GM10266 (cell line): ENCODE results near the gene KLK13.
A peak's percentile ranks its signal among the peaks of the same experiment; 100 is the strongest.

Experiments used
- DNase-seq: peaks from one replicate; pipeline ENCODE4 v3.0.0; 2012; ENCODE audit errors: extremely low spot score
- CTCF ChIP-seq: IDR thresholded peaks from 2 replicates; pipeline ENCODE4 v1.5.1; 2012; ENCODE audit warnings: mild to moderate bottlenecking, low read depth; ENCODE audit not compliant: control insufficient read depth, insufficient read depth; ENCODE audit errors: missing control alignments

Gene KLK13

DNA sequence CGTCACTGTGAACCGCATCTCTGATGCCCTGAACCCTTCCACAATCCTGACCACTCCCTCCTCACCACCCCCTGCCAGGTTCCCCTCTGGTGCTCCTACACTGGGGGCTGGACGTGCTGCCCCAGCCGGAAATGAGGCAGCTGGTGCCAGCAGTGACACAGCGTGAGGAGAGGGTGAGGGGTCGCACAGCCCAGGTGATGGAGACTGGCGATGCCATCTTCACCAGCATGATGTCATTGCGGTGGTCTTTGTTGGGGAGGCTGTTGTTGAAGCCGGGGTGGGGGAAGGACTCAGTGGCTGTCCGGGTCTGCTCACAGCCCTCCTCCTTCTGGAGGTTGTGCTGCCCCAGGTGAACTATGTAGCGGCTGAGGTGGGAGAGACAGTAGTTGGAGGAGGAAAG lies 40.9 kb downstream of the KLK13 start:
- TF ChIP-seq CTCF = no peak
- no peak for DNase-seq

DNA sequence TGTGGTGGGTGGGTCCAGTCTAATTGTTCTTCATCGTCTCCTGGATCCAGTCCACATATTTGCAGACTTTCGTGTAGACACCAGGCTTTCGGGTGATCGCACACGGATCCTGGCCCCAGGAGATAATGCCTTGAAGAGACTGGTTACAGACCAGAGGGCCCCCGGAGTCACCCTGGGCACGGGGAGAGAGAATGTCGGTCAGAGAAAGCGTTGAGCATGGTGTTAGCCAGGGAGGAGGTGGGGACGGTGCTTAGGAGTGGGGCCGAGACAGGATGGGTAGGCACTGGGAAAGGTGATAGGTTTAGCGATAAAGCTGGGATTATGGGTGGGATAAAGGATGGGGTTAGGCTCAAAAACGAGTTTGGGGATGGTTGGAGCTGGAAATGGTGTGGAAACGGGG lies 42.4 kb downstream of the KLK13 start:
- DNase-seq = no peak
- no peak for TF ChIP-seq CTCF

- no peak for DNase-seq
- TF ChIP-seq CTCF = peak; percentile 59
Observed at GRCh38 chr19:51020988-51021651, 43.8 kb downstream of the KLK13 start.

DNA sequence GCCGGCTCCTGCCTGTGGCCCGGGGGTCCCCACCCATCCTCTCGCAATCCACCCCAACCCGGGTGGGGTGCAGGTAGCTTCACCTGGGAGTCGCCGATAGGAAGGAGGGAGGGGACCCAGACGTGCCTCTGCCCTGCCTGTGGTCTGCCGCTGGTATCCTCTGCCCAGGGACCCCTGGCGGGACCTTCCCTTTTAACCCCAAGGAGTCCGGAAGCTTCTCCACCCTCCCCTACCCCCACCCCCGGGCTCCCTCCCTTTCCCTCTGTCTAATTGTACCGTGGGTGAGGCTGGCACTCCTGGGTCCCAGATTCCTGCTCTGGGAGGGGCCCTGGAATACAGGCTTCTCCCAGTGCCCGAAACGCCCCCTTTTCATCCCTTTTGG lies 45.4 kb downstream of the KLK13 start, which contains the start of gene KLK10:
TSS of gene KLK10 (minus strand) at position 166 of the 382 bp plus-strand sequence. CDS start 579 bp downstream, outside the sequence.
- DNase-seq = no peak

GRCh38 chr19:51018745-51019543 lies 45.9 kb downstream of the KLK13 start:
- no peak for TF ChIP-seq CTCF
- no peak for DNase-seq

More for the DNA sequence above, 45.4 kb downstream of the KLK13 start, which contains the start of gene KLK10:
- no peak for TF ChIP-seq CTCF

DNA sequence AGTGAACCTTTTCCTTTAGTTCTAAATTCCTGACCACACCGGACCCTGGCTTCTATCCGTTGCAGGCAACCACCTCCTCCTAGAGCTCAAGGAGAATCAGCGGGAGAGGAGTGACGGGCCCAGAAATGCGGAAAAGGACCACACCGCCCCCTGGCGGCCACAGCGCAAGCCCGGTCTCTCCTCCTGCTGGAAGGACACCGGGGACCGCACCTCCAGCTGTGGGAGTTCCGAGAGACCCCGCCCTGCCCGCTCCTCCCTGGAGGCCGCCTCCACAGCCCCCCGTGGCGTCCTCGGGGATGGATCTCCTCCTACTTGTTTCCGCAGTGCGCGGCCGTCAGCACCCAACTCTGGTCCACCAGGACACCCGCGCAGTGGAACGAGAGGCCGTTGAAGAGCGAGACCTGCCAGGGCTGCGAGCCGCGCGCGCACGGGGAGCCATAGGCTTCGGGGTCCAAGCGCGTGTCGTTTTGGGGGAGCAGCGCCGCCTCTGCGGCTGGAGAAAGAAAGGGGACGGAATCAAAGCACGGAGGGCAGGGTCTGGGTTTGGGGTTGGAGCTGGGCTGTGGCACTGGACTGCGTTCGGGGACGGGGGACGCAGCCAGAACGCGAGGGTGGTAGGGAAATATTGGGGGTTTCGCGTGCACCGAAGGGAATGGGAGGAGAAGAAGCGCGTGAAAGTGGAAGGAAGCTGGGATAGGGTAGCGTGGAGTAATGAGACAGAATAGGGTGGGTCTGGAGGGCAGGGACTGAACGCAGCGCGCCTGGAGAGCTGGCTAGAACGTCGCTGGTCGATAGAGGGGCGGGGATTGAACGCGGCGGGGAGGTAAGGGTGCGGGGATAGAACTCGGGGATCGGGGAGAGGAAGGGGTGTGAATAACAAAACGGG lies 47.9 kb downstream of the KLK13 start:
- DNase-seq = peak; percentile 69

More for the DNA sequence above, 47.9 kb downstream of the KLK13 start:
- peak; percentile 49 for TF ChIP-seq CTCF
